Islet of Langerhans (tissue), 1 donor: ENCODE data around the gene TSPYL1.
"Not testable (repeated sequence)": the region's sequence is repeated elsewhere in the genome, so short reads cannot be mapped to it uniquely, and the experiment has no call there.

Experiments used
- FAIRE-seq: peaks from one replicate; lab custom pipeline; 2011; peaks lifted over from hg19 to GRCh38; lab: Jason Lieb, UNC

Gene TSPYL1

GRCh38 chr6:116292553-116292952 lies 12.8 kb upstream of the TSPYL1 start:
- FAIRE-seq, result no peak

GRCh38 chr6:116291701-116292396 lies 12.1 kb upstream of the TSPYL1 start:
- no peak for FAIRE-seq

GRCh38 chr6:116290799-116291198 lies 11.1 kb upstream of the TSPYL1 start:
- FAIRE-seq, result no peak

- FAIRE-seq, result no peak
These were observed 10.1 kb upstream of the TSPYL1 start for GRCh38 chr6:116289876-116290275.

- peak; percentile 84 for FAIRE-seq
These were observed 8.1 kb upstream of the TSPYL1 start for GRCh38 chr6:116287689-116288282.

GRCh38 chr6:116286773-116287358 lies 7.1 kb upstream of the TSPYL1 start:
- no peak for FAIRE-seq

- FAIRE-seq, result not testable (repeated sequence)
These were observed 5.3 kb upstream of the TSPYL1 start for GRCh38 chr6:116284984-116285383.

- FAIRE-seq, result no peak
These were observed 3.5 kb upstream of the TSPYL1 start for GRCh38 chr6:116283191-116283590.

- no peak for FAIRE-seq
These were observed 3.0 kb upstream of the TSPYL1 start for GRCh38 chr6:116282698-116283097.

GRCh38 chr6:116280933-116281316 lies 1.2 kb upstream of the TSPYL1 start:
- no peak for FAIRE-seq

GRCh38 chr6:116280161-116280932 lies 617 bp upstream of the TSPYL1 start:
- FAIRE-seq, result peak; percentile 21

GRCh38 chr6:116278854-116279231 lies 887 bp downstream of the TSPYL1 start:
- no peak for FAIRE-seq

- FAIRE-seq, result no peak
These were observed 1.3 kb downstream of the TSPYL1 start for GRCh38 chr6:116278481-116278829.

GRCh38 chr6:116277124-116277523 lies 2.6 kb downstream of the TSPYL1 start:
- no peak for FAIRE-seq

- FAIRE-seq, result no peak
These were observed 8.5 kb downstream of the TSPYL1 start for GRCh38 chr6:116271149-116271708.

GRCh38 chr6:116268589-116269293 lies 11.0 kb downstream of the TSPYL1 start:
- peak; percentile 95 for FAIRE-seq

- no peak for FAIRE-seq
These were observed 11.7 kb downstream of the TSPYL1 start for GRCh38 chr6:116267836-116268588.

GRCh38 chr6:116266803-116267202 lies 12.9 kb downstream of the TSPYL1 start:
- no peak for FAIRE-seq

GRCh38 chr6:116265041-116265829 lies 14.5 kb downstream of the TSPYL1 start:
- no peak for FAIRE-seq

- no peak for FAIRE-seq
These were observed 16.4 kb downstream of the TSPYL1 start for GRCh38 chr6:116263353-116263752.

GRCh38 chr6:116258520-116258919 lies 21.2 kb downstream of the TSPYL1 start:
- FAIRE-seq, result no peak
